HG02981 (cell line): ENCODE results near the gene LRTM2.

Experiments used
- ATAC-seq: cut with Tn5 transposase; IDR thresholded peaks from one replicate; pipeline ENCODE4 v1.9.1; 2021; ENCODE audit warnings: mild to moderate bottlenecking, moderate library complexity; ENCODE audit not compliant: unreplicated experiment

Gene LRTM2

DNA sequence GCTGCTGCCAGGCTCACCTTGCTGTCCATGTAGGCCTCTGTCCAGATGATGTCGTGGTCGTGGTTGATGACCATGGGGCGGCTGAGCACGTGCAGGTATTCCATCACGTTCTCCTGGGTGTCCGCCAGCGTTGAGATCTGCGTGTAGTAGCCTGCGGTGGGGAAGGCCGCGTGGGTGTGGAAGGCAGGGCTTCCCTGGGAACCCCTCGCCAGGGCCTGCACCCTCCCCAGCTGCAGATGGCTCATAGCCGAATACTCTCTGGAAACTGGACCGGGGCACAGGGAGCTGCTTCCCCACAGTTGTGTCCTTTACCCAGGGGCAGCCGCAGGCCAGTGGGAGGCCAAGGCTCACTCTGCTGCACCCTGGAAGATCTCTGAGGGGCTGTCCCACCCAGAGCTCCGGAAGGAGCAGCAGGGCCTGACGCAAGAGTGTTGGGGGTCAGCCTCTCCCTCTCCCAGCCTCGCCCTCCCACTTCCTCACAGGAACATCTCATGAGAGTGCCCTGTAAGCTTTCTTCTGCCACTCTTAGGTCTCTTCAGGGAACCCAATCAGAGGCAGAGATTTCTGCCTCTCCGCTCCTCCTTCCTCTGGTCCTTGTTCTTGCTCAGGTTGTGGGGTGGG lies 62.6 kb downstream of the LRTM2 start:
- no peak for ATAC-seq

DNA sequence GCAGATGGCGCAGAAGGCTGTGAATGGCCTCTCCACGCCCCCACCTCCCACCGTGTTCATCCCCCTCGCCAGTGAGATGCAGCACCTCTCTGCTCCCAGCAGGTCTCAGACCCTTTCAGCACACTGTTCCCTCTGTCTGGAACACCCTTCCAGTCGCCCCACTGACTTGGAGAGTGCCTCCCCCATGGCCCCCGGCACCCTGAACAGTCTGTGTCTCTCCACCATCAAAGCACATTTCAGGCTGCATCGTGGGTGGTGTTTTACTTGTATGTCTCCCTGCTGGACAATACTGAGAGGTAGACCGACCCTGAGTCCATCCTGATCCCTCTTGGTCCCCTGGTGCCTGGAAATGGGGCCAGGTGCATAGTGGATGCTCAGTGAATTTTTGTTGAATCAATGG lies 63.1 kb downstream of the LRTM2 start:
- no peak for ATAC-seq

- ATAC-seq = no peak
Observed at GRCh38 chr12:1884651-1885050, 64.3 kb downstream of the LRTM2 start.

- ATAC-seq = no peak
Observed at GRCh38 chr12:1885082-1885596, 64.8 kb downstream of the LRTM2 start.

GRCh38 chr12:1885599-1886245 lies 65.4 kb downstream of the LRTM2 start:
- no peak for ATAC-seq
